Activated T-helper 1 cell treated with anti-CD3 and anti-CD28 coated beads, Interleukin-12 subunit alpha, Interleukin-12 subunit beta, Interleukin-2, Interleukin-4 antibody, amounts not matched to agents 30 ng/mL and 10 ng/mL and 1 ng/mL, durations not matched to agents 14 hours and 24 hours and 36 hours (primary cell): ENCODE data around the gene KRT35. TPM values are rescaled to one million over a fixed set of nuclear protein-coding genes. Genes with fewer than 3 reads are reported as not detected.
"Not testable (repeated sequence)": the region's sequence is repeated elsewhere in the genome, so short reads cannot be mapped to it uniquely, and the experiment has no call there.

Experiments
- DNase-seq: peaks from one replicate; pipeline ENCODE4 v3.0.0; 2021; ENCODE audit warnings: low spot score
- H3K27ac Mint-ChIP-seq: one replicate; pipeline ENCODE4 v1.8.0; 2021; ENCODE audit warnings: mild to moderate bottlenecking, mixed read lengths
- H3K27me3 Mint-ChIP-seq: one replicate; pipeline ENCODE4 v1.8.0; 2022; ENCODE audit warnings: mild to moderate bottlenecking, moderate library complexity, mixed read lengths; ENCODE audit not compliant: insufficient read depth
- H3K36me3 Mint-ChIP-seq: one replicate; pipeline ENCODE4 v1.8.0; 2021; ENCODE audit warnings: low read depth, mixed read lengths
- H3K4me1 Mint-ChIP-seq: one replicate; pipeline ENCODE4 v1.8.0; 2021; ENCODE audit warnings: low read depth, mixed read lengths
- H3K4me3 Mint-ChIP-seq: one replicate; pipeline ENCODE4 v1.8.0; 2021; ENCODE audit warnings: mild to moderate bottlenecking, moderate library complexity, mixed read lengths
- H3K9me3 Mint-ChIP-seq: one replicate; pipeline ENCODE4 v1.8.0; 2021; ENCODE audit warnings: mixed read lengths
- intact Hi-C: fragments of 100-400 bp; cut with micrococcal nuclease; formaldehyde crosslinking; loops from one replicate; pipeline ENCODE4 v1.15.1; 2024
- total RNA-seq: library from RNA; stranded (reverse); gene quantifications from 2 replicates; pipeline ENCODE4 v1.2.3, GENCODE V29; 2022

The KRT35 gene
- total RNA-seq, 1 donor from 2014 or later: not detected

DNA sequence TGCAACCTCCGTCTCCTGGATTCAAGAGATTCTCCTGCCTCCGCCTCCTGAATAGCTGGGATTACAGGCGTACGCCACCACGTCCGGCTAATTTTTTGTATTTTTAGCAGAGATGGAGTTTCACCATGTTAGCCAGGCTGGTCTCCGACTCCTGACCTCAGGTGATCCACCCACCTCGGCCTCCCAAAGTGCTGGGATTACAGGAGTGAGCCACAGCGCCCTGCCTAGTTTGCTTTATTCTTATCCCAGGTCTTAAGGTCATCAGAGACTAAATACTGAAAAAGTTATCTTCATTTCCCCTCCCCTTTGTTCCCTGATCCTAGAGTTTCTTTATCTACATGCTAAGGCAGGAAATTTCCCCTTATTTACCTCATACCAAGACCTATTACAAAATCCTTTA is 50.6 kb downstream of the KRT35 start:
- H3K27me3 Mint-ChIP-seq, H3K27ac Mint-ChIP-seq, intact Hi-C loops, H3K4me1 Mint-ChIP-seq, H3K36me3 Mint-ChIP-seq, DNase-seq, H3K9me3 Mint-ChIP-seq, H3K4me3 Mint-ChIP-seq: not testable (repeated sequence)

GRCh38 chr17:41429667-41430066 is 51.3 kb downstream of the KRT35 start:
- no peaks in the 10 kb centered on the region for H3K36me3 Mint-ChIP-seq
- no peak overlapping the region for H3K27ac Mint-ChIP-seq
- H3K4me3 Mint-ChIP-seq: no peak overlapping the region
- DNase-seq: no peak
- no peaks in the 10 kb centered on the region for H3K4me1 Mint-ChIP-seq
- intact Hi-C loops: no loop called here
- peaks cover 13% of the 10 kb centered on the region for H3K27me3 Mint-ChIP-seq
- H3K9me3 Mint-ChIP-seq: no peaks in the 10 kb centered on the region

GRCh38 chr17:41428591-41429291 is 52.2 kb downstream of the KRT35 start:
- no peaks in the 10 kb centered on the region for H3K9me3 Mint-ChIP-seq
- intact Hi-C loops: no loop called here
- peaks cover 9% of the 10 kb centered on the region for H3K27me3 Mint-ChIP-seq
- H3K4me1 Mint-ChIP-seq: no peaks in the 10 kb centered on the region
- H3K36me3 Mint-ChIP-seq: no peaks in the 10 kb centered on the region
- H3K27ac Mint-ChIP-seq: no peak overlapping the region
- no peak overlapping the region for H3K4me3 Mint-ChIP-seq
- no peak for DNase-seq

Other genes starting within 250 kb of the KRT35 start
- gene KRTAP9-3, start 248.7 kb downstream of the KRT35 start, total RNA-seq: not detected in 2 replicates
- not detected in 2 replicates for gene KRTAP9-8, start 243.2 kb downstream of the KRT35 start, total RNA-seq
- not detected in 2 replicates for gene KRTAP9-4, start 231.5 kb downstream of the KRT35 start, total RNA-seq
- not detected in 2 replicates for gene KRTAP9-9, start 225.8 kb downstream of the KRT35 start, total RNA-seq
- not detected in 2 replicates for gene KRTAP9-6, start 215.8 kb downstream of the KRT35 start, total RNA-seq
- gene KRTAP9-7, start 205.5 kb downstream of the KRT35 start, total RNA-seq: not detected in 2 replicates
- not detected in 2 replicates for gene KRTAP29-1, start 178.3 kb downstream of the KRT35 start, total RNA-seq
- not detected in 2 replicates for gene KRTAP16-1, start 171.8 kb downstream of the KRT35 start, total RNA-seq
- gene KRTAP17-1, start 165.4 kb downstream of the KRT35 start, total RNA-seq: not detected in 2 replicates
- gene KRT33A, start 130.3 kb downstream of the KRT35 start, total RNA-seq: not detected in 2 replicates
- gene KRT33B, start 111.3 kb downstream of the KRT35 start, total RNA-seq: not detected in 2 replicates
- gene KRT34, start 98.8 kb downstream of the KRT35 start, total RNA-seq: not detected in 2 replicates
- not detected in 2 replicates for gene KRT31, start 83.5 kb downstream of the KRT35 start, total RNA-seq
- gene KRT37, start 56.6 kb downstream of the KRT35 start, total RNA-seq: not detected in 2 replicates
- not detected in 2 replicates for gene KRT38, start 40.2 kb downstream of the KRT35 start, total RNA-seq
- not detected in 2 replicates for gene KRT32, start 13.8 kb downstream of the KRT35 start, total RNA-seq
- gene KRT36, start 8.8 kb upstream of the KRT35 start, total RNA-seq: not detected in 2 replicates
- not detected in 2 replicates for gene KRT13, start 24.5 kb upstream of the KRT35 start, total RNA-seq
- not detected in 2 replicates for gene KRT15, start 37.7 kb upstream of the KRT35 start, total RNA-seq
- gene KRT19, start 47.2 kb upstream of the KRT35 start, total RNA-seq: not detected in 2 replicates
- not detected in 2 replicates for gene KRT9, start 90.9 kb upstream of the KRT35 start, total RNA-seq
- not detected in 2 replicates for gene KRT14, start 105.7 kb upstream of the KRT35 start, total RNA-seq
- not detected in 2 replicates for gene KRT16, start 131.6 kb upstream of the KRT35 start, total RNA-seq
- 0.24 TPM in 1 of 2 replicates, not detected in the other for gene KRT17, start 143.4 kb upstream of the KRT35 start, total RNA-seq
- 876 and 893 TPM in 2 replicates for gene EIF1, start 207.7 kb upstream of the KRT35 start, total RNA-seq
- not detected in 2 replicates for gene GAST, start 231.2 kb upstream of the KRT35 start, total RNA-seq